HG02571 (cell line): ENCODE results near the gene LBR.
"Not testable (repeated sequence)": the region's sequence is repeated elsewhere in the genome, so short reads cannot be mapped to it uniquely, and the experiment has no call there.

Experiments used
- ATAC-seq: cut with Tn5 transposase; IDR thresholded peaks from one replicate; pipeline ENCODE4 v1.9.1; 2021; ENCODE audit warnings: mild to moderate bottlenecking, moderate library complexity; ENCODE audit not compliant: unreplicated experiment

Gene LBR

DNA sequence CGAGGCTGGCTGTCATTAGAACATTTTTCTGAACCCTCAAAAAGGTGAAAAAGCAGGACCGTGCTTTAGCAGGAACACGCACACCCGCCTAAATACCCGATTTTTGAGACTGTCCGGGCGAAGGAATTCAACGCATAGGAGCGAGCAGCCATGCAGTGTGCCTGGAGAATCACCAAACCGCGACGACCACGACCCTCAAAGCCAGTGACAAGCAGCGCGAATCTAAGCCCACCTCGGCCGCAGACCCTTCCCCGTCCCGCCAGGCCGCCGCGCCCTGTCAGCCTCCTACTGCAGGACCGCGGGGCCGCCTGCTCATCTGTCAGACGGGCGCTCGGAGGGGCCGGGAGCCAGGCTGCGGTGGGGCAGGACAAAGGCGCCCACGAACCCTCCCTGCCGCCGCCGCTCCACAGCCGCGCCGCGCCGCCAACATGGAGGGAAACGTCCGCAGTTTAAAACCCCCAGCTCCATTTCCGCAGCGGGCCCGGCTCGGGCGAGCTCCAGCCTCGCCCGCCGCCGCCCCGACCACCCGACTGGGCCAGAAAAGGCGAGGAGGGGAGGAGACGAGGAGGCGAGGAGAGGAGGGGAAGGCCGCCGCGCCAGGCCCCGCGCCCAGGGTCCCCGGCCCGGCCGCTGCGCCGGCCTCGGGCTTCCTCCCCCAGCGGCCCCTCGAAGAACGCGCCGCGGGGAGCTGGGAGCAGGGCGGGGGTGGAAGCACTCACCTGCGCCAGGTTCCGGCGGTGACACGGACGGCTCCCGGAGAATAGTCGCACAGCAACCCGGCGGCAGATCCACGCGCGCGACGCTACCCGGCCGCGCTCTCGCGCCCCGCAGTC lies at the start of gene LBR:
TSS of gene LBR (minus strand) at position 804 of the 833 bp plus-strand sequence. CDS start 3,963 bp downstream, outside the sequence.
- ATAC-seq, result peak; percentile 32

DNA sequence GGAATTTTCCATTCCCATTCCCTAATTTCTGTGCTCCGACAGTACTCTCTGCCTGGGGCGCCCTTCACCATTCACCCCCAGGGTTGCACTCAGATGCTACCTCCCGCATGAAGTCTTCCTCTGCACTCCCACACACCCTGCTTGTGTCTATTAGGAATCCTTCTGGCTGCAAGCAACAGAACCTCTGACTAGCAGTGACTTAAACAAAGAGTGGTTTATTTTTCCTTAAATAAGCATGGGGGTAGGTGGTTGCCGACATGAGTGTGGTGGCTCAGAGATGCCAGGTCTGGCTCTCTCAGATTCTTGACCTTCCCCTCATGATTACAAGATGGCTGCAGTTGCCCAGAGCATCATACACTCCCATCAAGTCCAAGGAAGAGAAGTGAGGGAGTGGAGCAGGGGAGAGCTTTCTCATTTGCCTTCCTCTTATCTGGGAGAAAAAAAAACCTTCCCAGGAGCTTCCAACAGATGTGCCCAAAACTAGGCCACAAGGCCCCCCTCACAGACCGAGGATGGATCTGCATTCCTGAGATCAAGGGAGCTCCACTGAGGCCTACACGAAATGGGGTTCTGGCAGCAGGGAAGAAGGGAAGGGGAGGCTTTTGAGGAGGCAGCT lies 49.6 kb upstream of the LBR start:
- ATAC-seq, result no peak

DNA sequence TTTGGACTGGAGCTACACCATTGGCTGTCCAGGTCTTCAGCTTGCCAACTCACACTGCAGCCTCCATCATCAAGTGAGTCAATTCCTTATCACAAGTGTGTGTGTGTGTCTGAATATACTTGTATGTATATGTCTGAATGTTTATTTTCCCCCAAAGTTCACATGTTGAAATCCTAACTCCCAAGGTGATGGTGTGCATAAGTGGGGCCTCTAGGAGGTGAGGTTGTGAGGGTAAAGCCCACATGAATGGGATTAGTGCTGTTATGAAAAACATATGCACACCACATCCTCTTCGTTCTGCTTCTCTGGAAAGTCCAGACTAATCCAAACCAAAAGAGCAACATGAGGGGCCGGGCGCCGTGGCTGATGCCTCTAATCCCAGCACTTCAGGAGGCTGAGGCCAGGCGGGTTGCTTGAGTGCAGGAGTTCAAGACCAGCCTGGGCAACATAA lies 48.7 kb upstream of the LBR start:
- ATAC-seq, result no peak

DNA sequence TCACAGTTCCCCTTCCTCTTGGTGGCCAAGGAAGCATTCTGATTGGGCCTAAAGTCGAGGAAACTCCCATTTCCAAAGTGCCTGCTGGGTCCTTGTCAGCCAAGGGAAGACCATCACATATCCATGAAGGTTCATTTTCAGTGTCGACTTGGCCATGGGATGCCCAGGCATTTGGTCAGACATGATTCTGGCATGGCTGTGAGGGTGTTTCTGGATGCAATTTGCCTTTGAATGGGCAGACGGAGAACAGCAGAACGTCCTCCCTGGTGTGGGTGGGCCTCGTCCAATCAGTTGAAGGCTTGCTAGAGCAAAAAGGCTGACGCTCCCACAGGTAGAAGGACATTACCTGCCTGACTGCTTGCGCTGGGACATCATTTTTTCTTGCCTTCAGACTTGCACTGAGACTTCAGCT lies 48.3 kb upstream of the LBR start:
- ATAC-seq, result no peak

DNA sequence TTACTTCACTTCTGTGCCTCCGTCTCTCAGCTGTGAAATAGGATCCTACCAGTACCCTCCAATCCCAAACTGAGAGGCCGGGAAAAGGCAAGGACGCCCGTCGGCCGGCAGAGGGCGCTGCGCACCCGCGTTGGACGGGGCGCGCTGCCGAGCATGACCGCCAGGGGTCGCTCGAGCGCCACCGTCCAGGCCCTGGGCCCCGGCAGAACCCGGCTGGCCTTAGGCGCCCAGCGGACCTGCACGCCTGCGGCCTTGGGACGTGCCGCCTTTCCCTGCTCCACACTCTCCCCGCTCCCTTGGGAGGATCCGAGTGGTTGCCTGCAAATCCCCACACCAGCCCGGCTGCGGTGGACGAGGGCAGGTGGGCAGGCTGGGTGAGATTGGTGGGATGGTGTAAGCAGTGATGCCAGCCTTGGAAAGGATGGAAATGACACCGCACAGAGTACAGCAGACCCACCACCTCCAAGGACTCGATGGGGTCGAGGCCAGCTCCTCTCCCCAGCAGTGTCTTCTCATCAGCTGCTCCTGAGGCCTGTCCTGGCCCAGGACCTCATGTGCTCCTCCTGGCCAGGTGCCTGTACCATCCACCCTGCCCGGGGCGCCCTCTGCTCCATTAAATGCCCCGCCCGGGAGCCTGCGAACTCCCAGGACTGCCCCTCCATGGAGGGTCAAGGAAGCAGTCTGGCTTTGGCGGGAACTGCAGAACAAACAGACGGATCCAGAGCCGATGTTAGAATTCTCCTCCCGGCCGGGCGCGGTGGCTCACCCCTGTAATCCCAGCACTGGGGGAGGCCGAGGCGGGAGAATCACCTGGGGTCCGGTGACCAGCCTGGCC lies 47.4 kb upstream of the LBR start:
- peak; percentile 66 for ATAC-seq

DNA sequence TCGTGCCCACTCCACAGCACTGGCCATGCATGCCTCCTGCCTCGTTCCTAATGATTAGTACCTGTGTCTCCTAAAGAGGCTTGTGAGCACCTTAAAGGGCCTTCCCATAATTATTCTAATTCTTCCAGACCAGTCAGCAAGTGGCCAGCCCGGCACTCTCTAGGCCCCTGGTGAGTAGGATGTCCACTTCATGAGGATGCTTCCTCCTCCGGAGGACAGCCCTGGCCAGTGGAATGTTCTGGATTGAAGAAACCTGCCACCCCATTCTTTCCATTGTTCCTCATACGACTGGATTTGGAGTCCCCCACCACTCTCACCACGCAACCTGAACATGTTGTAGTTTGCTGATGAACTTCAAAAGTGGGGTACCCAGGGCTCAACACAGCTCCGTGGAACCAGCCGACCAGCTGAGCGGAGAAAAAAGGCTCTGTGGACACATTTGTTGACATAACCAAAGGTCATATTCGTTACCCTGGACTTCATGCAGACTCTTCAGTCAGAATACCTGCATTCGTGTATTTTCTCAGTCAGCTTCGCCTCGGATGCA lies 46.7 kb upstream of the LBR start:
- no peak for ATAC-seq

DNA sequence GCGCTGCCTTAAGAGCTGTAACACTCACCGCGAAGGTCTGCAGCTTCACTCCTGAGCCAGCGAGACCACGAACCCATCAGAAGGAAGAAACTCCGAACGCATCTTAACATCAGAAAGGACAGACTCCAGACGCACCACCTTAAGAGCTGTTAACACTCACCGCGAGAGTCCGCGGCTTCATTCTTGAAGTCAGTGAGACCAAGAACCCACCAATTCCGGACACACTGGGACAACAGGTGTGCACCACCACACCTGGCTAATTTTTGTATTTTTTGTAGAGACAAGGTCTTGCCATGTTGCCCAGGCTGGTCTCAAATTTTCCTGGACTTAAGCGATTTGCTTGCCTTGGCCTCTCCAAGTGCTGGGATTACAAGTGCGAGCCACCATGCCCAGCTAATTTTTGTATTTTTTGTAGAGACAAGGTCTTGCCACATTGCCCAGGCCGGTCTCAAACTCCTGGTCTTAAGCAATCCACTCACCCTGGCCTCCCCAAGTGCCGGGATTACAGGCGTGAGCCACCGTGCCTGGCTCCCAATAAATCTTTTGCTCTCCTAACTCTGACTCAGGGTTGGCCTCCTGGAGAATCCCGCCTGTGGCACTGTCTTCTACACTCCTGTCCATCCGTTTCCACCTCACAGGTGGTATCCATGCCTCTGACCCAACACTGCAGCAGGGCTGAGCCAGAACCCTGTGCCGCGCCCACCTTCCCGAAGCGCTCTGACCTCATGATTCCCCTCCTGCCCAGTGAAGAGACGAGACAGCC lies 46.0 kb upstream of the LBR start:
- not testable (repeated sequence) for ATAC-seq

DNA sequence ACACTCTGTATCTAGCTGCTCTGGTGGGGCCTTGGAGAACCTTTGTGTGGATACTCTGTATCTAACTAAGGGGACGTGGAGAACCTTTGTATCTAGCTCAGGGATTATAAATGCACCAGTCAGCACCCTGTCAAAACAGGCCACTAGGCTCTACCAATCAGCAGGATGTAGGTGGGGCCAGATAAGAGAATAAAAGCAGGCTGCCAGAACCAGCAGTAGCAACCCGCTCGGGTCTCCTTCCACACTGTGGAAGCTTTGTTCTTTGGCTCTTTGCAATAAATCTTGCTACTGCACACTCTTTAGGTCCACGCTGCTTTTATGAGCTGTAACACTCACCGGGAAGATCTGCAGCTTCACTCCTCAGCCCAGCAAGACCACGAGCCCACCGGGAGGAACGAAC lies 45.4 kb upstream of the LBR start:
- not testable (repeated sequence) for ATAC-seq

DNA sequence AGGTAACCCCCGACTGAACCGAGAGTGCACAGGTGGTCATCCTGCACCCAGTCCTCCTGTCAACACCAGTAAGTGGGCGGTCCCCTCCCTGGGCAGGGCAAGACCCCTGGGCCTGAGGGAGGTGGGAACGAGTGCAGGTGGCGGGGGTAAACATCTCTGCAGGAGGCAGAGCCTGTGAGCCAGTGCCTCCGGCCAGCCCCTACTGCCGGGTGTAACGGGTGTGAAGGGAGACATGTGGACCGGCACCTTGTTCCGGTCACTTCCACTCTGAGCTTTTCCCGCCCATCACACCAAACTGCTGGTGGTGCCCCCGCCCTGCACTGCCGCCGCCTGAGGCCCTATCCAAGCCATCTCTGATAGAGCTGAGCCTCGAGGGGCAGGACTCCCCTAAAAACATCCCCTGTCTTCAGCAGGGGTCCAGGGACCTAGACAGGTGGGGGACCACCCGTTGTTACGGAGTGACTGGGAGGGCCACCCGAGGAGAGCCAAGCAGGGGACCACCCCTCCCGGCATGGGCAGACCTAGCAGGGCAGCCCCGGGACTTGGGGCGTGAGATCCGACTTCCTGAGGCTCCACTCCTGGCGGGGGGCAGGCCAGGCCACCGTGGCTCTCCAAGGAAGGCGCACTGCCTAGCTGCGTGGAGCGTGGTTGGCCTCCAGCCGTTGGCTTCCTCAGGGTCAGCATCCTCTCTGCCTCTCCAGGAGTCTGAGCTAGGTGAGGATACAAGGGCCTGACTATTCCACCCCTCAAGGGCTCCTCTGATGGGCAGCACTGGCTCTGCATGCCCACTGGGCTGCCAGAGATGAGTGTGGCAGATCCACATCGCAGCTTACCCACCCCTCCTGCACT lies 43.8 kb upstream of the LBR start:
- no peak for ATAC-seq

DNA sequence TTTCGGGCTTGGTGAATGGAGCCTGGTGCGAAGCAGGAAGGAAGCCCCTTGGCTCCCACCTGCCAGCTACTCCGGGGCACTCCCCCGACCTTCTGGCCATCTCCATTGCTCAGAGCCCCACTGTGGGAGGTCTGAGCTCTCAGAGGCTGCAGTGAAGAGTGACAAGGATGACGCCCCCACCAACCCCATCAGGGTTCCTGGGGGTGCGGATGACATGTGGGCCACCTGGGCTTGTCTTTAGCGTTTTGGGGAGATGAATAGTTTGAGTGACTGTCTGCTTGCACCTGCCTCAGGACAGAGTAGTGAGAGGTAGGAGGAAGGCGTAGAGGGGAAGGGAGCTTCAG lies 43.2 kb upstream of the LBR start:
- no peak for ATAC-seq

DNA sequence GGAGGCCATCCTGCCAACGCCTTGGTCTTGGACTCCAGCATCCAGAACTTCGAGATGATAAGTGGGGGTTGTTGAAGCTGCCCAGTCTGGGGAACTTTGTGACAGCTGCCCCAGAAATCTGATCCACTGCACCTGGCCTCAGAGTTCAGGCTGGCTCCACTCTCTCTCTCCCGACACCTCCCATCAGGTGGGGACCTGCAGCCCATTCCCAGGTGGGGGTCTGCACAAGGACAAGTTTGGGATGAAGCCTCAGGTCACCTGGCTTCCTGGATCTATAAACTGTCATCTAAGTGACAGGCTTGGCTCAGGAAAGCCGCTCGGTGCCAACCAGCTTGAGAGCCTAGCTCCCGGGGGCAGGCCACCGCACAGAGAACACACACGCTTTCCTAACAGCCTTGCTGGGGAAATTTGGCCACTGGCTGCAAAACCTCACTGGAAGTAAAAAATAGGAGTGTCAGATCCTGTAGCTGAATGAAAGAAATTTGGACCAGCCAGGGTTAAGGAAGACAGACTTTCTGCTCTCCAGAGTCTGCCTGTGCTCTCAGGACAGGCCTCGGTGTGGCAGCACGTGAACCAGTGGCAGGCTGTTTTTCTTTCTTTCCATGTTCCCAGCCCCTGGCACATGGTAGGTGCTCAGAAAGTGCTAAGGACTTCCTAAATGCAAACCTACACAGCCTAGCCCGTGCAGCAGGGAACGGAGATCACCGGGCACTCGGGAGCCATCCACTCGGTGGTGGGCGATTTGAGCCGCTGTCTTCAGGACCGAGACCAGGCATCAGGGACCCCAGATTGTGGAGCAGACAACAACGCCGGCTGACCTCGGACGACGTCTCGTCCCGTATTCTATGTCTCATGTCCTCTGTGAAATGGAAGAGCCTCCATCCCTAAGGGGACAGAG lies 42.6 kb upstream of the LBR start:
- no peak for ATAC-seq

DNA sequence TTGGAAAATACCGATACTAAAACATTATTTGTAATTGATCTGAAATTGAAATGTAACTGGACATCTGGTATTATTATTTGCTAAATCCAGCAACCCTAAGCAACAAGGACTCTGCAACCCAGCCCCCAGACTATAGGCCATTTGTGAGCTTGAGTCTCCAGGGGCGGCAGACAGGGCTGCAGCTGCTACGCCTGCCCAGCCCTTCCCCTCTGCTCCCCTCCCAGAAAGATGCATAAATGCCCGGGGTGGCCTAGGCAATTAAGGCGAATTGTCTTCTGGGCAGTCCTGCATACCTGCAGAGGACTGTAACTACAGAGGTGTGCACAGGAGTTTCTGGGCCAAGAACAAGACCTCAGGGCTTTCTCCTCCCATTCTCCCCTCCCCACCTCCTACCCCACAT lies 41.2 kb upstream of the LBR start:
- ATAC-seq, result no peak

DNA sequence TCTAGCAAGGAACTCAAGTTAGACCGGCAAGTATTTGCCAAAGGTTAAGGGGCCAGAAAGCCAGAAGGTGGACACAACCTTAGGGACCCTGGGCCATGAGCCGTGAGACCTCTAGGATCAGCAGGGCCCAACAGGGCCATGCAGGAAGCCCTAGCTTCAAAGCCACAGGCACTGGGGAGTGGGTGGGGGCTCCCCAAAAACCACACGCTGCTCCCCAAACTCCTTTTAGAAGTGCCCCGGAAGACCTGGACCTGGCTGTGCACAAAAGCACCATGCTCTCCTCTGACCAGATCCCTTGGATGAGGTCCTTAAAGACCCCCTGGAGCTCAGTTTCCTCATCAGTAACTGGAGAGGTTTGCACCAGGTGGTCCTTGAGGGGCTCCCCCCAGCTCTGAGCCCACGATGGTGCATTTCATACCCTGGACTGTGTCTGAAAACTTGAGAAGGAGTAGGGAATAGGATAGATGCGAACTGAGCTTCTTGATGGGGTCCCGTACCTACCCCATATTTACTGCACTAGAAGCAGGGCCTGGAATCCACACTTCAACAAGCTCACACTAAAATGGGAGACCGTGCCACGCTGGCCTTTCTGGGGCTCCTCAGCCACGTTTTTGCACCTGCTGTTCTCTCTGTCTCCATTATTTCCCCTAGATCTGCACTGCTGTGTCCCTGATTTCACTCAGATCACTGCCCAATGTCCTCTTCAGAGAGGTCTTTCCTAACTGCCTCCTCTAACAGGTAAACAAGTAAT lies 40.6 kb upstream of the LBR start:
- no peak for ATAC-seq

DNA sequence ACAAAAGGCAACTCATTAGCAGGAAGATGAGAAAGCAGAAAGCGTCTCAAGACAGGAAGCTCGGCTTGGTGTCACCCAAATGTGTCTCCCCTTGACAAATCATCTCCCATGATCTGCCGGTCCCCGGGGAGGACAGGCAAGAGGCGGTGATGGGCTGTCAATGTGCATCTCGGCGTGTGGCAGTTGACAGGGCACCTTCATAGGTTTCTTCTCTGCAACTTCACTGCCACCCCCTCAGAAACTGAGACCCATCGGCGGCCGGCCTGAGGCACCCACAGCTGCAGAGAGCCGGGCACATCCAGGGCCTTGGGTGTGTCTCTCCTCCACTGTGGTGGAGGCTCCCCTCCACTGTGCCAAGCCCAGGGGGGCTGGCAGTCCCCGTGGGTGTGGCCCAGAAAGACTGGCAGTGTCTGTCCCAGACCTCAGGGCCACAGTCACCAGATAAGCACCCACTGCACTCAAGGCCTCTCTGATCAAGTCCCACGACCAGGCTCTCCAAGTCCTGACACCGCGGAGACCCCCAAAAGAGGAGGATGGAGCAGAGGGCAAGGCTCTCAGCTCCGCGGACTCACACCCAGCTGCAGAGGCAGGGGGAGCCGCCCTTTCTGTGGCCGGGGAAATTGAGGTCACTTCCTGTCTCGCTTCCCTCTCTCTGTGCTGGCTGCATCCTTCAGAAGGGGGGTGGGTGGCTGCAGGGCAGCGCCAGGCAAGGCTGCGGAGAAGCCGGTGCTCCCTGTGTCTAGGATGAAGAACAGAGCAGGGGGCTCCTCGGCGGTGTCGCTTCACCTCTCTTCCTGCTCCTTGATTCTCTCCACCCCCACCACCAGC lies 39.6 kb upstream of the LBR start:
- ATAC-seq, result peak; percentile 96

DNA sequence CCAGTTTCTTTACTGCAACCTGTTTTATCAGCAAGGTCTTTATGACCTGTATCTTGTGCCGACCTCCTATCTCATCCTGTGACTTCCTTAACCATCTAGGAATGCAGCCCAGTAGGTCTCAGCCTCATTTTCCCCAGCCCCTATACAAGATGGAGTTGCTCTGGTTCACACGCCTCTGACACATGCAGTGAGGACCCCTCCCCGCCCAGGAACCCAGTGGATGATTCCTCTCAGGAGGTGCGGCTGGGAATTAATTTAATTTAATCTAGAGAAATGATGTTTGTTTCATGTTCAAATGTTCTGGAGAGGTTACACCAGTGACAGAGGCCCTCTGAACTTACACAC lies 39.0 kb upstream of the LBR start:
- ATAC-seq, result no peak

DNA sequence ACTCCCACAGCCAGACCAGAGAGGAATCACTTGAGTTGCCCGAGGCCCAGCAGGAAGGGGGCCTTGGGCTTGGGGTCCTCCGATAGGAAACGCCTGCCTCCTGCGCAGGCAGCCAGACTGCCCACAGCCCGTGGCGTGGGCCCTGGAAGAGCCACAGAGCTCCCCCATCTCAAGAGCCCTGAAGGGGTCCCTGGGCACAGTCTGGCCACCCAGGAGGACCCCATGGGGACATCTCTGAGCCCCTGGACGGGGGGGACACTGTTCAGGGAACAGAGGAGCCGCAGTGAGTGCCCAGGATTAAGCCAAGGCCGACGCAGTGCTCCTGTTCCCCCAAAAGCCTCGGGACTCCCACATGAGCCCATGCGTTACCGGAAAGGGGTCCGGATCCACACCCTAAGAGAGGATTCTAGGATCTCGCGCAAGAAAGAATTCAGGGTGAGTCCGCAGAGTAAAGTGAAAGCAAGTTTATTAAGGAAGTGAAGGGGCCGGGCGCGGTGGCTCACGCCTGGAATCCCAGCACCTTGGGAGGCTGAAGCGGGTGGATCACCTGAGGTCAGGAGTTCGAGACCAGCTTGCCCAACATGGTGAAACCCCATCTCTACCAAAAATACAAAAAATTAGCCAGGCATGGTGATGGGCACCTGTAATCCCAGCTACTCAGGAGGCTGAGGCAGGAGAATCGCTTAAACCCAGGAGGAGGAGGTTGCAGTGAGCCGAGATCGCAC lies 38.1 kb upstream of the LBR start:
- no peak for ATAC-seq
